IPS-NIHi7 (cell line): Measurements from ENCODE around the gene COA7.

Experiments
- DNase-seq: peaks from one replicate; pipeline ENCODE4 v3.0.0; 2012; ENCODE audit warnings: mixed read lengths; ENCODE audit errors: extremely low spot score

COA7 gene

DNA sequence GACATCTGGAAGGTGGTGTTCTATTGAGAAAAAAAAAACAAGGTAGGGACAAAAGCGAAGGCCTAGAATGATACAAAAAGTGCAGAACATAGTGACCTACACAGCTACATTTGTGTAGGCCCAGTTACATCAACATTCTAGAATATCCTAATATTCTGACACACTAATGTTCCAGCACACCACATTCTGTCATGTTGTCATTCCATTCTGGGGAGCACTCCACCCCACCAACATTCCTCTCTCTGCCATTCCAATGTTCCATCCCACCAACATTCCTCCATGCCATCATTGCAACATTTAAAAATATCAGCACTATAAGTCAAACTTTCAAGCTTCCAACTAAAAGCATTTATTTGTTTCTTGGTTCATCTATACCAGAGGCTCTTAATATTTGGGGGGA lies 28.5 kb downstream of the COA7 start:
- DNase-seq: no peak

DNA sequence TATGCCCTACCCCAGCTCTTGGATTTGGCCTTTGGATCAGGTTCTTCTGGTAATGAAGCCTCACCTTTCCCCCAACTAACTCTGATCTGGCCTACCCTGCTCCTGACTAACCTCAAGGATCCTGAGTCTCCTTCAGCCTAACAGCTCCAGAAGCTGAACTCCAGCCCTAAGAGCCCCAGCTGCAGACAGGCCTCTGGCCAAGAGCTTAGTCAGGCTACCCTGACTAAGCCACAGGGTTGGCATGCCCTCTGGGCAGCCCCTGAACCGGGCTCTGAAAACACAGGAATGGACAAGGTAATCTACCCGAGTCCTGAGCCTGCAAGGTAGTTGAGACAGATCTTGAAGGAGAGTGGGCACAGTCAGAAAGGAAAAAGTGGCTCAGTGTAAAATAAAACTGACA lies 29.4 kb downstream of the COA7 start:
- no peak for DNase-seq

DNA sequence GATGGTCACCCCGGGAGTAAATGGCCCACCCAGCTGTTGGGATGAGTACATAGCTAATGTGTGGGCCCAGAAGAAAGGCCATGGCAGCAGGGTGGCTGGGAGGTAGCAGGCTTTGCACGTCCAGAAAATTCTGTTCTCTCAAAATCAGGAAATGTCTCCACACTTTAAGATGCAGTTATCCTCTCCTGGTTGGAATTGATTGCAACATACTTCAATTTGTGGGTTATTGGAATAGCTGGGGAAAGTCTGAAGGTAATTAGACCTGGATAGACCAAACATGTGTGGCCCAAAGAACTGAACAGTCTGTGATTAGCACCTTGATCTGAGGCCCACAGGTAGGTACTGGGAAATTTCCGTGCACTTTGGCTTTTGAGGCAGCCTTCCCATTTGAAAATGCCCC lies 30.2 kb downstream of the COA7 start:
- DNase-seq: no peak

DNA sequence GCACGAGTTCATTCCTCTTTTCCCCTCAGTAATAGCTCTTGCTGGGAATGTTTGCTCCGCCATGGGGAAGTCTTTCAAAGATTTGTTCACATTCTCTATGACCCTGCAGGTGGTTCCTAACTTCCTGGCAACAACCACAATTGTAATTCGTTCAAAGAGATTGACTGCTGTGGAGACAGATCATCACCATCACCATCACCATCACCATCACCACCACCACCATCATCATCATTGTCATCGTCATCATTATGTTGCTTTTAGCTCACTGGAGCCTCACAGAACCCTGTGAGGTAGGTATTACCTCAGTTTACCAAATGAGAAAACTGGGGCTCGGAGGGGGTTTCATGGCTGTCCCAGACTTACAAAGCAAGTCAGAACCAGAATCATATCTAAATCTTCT lies 30.9 kb downstream of the COA7 start:
- no peak for DNase-seq

DNA sequence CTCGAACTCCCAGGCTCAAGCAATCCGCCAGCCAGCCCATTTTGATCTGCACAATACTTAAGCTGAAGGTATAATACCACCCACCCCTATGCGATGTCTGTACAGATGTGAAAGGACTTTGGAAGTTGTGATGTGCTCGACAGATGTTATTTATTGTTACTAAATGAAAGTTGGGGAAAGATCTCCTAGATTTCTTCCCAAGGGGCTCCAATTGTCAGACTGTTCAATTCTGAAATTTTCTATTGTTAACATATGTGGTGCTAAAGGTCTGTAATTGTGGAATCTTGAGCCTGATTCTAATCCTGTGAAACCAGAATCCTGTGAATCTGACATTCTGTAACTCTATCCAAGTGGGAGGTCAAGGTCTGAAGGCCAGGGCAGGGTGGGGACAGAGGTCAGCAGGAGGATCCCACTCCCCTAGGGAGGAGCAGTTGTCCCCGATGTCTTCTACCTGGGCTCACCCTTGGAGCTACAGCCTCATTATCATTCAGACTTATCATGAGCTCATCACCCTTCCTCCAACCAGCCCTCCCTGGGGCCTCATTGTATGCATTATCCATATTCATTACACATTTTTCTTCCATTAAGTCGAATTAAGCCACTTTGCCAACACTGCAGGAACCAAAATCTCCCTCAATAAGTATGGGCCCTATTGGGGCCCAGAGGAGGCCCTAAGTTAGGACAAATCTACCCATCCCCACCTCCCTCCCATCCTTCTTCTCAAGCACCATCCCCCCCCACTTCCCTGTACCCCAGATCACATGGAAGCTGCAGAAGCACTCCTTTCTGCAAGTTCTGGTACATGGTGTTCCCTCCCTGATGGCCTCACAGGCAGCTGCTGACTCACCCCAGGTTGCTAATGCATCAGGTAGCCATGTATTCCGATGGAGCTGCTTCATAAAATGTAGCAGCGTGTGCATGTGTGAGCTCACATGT lies 32.9 kb downstream of the COA7 start:
- no peak for DNase-seq

DNA sequence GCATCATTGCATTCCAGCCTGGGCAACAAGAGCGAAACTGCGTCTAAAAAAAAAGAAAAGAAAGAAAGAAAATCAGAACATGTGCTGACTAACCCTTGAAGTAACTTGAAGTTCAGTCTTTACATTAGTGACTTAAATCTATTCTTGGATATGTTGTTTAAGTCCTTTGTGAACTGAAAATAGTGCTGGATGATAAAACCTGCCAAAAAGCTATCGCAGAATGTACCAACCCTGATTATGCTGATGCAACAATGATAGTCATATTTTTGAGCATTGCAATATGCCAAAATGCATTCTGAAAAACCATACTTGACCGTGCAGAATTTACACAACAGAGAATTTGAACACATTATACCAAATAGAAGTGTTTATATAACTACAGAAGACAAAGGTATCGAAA lies 34.4 kb downstream of the COA7 start:
- DNase-seq: no peak

DNA sequence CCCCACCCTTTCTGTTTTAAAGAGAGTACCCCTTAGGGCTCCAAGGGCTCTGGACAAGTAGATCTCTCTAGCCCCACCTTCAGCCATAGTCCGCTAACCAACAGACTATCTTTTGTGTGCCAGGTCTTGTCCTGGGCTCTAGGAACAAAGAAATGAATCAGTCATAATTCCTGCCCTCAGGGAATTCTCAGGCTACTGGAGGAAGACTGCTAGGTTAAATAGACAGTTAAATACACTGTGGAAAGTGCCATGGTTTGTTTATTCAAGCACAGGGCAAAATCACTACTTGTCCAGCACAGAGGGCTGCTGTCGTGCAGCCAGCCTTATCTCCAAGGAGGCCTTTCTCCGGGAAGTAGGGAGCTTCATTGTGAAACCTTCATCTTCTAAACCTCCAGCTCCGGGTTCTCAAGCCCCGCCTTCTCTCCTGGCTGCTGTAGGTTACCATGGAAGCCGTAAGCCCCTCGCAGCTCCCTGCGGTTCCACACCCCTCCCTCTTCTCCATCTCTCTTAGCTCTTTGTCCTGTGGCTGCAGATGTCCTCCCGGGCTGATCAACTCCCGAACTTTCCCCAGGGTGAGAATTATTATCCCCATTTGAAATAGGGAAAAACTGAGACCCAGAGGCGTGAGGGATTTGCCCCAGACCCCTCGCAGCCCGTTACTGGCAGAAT lies 35.4 kb downstream of the COA7 start:
- DNase-seq: peak; percentile 86

DNA sequence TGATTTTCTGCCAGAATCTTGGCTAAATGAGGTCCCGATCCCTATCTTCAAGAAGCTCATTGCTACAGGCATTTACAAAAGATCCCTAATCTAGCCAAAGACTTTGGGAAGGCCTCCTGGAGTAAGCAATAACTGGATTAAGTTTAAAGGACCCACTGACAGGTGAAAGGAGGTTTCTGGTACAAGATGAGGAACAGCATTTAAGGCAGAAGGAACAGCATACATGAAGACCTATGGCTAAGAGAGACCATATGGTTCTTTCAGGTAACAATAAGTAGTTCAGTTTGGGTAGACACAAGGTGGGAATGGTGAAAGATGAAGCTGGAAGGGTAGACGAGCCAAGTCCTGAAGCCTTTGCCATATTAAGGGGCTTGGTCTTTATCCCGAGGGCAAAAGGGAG lies 37.3 kb downstream of the COA7 start:
- no peak for DNase-seq

DNA sequence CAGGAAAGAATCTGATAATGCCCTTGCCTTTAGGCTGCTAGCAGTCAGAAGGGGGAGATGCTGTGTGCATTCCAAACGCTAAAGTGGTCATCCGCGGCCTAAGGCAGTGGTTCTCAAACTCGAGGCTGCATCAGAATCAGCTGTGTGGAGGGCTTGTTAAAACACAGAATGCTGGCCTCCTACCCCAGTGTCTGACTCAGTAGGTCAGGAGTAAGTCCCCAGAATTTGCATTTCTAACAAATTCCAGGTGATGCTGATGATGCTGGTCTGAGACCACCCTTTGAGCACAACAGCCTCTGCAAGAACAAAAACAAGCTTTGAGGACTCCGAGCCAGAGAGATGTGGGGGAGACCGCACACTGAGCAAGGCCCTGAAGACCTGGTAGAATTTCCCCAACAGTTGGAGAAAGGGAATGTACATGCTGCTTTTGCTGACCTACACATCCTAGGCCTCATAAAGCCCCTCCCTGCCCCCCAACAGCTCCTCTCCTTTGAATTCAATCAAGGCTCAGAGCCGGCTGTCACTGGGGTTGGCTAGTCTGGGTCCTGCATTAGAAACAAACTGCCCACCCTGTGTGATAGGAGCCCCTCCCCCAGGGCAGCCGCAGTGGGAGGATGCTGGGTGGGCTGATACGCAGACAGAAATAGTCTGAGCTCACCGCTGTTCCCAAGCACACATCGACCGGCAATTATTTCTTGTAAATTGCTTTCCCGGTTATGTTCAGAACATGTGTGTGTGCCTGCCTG lies 38.1 kb downstream of the COA7 start:
- DNase-seq: no peak

DNA sequence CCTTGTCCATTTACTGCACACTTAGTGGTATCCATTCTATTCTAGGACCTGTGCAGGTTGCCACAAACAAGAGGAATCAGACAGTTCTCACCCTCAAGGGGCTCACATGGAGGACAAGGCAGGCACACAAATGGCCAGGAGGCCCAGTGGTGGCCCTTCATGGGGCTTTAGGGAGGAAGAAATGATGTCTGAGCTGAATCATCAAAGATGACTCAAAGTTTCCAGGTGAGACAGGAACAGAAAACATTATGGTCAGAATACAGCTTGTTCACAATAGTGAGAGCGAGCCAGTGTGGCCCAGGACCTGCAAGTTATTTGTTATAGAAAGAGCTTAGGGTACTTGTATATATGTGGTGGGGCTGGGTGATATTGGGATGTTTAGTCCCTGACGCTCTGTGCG lies 38.8 kb downstream of the COA7 start:
- no peak for DNase-seq

DNA sequence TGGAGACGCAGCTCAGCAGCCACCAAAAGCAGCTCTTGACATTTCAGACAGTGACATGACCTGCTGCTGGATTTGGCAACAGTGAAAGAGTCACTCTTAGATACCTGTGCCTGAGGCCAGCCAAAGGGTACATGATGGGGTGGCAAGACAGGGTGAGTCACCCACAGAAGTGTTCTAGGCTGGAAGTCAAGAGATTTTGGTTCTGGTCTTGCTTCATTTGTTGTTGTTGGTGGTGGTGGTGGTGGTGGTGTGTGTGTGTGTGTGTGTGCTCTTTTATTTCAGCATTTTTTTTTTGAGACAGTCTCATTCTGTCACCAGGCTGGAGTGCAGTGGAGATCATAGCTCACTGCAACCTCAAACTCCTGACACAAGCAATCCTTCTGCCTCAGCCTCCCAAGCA lies 39.4 kb downstream of the COA7 start:
- DNase-seq: no peak

DNA sequence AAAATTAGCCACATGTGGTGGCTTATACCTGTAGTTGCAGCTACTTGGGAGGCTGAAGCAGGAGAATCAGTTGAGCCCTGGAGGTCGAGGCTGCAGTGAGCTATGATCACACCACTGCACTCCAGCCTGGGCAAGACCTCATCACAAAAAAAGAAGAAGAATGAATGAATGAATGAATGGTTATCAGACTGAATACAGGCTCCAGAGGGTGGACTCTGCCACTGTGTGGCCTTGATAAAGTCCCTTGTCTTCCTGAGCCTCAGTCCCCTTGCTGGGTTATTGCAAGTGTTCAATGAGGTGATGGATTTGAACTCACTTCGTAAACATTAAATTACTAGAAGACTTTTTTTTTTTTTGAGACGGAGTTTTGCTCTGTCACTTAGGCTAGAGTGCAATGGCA lies 40.4 kb downstream of the COA7 start:
- DNase-seq: no peak

DNA sequence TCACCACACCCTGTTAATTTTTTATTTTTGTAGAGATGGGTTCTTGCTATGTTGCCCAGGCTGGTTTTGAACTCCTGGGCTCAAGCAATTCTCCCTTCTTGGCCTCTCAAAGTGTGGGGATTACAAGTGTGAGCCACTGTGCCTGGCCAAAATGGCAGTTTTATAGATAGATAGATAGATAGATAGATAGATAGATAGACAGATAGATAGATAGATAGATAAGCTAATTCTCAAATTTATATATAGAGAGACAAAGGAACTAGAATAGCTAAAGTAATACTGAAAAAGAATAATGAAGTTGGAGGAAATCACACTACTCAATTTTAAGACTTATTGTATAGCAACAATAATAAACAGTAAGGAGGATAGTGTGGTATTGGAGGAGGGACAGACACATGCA lies 44.1 kb downstream of the COA7 start:
- DNase-seq: no peak

DNA sequence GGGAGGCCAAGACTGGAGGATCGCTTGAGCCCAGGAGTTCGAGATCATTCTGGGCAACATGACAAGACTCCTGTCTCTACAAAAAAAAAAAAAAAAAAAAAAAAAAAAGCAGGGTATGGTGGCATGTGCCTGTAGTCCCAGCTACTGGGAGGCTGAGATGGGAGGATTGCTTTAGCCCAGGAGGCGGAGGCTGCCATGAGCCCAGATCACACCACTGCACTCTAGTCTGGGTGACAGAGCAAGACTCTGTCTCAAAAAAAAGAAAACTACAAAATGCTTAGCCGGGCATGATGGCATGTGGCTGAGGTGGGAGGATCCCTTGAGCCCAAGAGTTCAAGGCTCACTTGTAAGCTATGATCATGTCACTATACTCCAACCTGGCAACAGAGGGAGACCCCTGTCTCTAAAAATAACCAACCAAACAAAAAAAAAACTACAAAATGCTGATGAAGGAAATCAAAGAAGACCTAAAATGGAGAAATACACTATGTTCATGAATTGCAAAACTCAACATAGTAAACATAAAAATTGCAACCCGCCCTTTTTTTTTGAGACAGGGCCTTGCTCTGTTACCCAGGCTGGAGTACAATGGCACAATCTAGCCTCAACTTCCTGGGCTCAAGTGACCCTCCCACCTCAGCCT lies 44.8 kb downstream of the COA7 start:
- DNase-seq: no peak

DNA sequence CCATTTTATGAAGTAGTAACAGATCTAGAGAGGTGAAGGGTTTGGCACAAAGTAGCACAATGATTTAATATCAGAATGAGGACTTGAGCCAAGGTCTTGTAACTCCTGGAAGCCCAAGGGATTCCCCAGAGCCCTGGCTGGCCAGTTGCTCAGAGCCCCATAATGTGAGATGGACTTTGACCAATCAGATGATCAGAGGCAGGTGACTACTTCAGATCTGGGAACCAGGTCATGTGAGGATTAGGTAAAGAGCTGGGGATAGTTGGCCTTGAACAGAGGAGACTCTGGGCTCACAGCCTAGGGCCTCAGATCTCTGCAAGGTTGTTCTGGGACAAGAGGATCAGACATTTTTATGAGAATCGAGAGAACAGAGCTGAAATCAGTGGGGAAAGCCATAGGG lies 46.2 kb downstream of the COA7 start:
- no peak for DNase-seq

DNA sequence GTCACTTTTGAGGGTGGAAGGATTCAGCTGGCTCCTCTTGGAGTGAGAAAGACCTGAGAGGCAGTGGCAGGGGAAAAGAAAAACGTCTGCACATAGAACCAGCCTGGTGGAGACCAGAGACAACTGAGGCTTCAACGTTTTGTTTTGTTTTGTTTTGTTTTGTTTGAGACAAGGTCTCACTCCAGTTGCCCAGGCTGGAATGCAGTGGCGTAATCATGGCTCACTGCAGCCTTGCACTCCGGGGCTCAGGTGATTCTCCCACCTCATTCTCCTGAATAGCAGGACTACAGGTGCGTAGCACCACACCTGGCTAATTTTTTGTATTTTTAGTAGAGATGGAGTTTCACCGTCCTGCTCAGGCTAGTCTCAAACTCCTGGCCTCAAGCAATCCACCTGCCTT lies 52.9 kb downstream of the COA7 start:
- no peak for DNase-seq

DNA sequence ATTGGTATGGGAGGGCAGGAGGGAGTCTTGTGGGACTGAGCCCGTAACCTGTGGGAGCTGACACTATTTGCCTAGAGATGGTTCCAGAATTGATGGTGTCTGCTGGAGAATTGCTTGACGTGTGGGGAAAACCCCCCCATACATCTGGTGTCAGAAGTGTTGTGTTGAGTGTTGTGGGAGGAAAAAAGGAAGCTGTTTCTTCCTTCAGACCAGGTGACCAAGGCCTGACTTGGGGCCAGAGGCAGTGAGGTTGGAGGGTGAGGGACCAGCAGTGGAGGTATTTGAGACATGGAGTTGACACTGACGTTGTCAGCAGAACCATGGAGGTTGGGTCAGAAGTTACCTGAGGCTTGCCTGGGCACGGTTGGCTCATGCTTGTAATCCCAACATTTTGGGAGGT lies 56.8 kb downstream of the COA7 start:
- DNase-seq: no peak

DNA sequence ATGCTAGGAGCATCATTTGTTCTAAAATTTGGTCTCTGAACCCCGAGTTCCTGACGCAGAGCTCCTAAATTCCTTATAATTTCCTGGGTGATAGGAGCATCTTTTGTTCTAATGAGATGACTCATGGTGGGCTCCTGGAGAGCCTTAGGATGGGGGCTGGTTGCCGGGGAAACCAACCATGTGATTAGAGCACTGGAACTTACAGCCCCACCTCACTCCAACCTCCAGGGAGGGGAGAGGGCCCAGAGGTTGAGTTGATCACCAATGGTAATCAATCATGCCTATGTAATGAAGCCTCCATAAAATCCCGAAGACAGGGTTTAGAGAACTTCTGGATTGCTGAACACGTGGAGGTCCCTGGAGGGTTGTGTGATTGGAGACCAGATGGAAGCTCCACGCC lies 57.5 kb downstream of the COA7 start:
- DNase-seq: no peak

DNA sequence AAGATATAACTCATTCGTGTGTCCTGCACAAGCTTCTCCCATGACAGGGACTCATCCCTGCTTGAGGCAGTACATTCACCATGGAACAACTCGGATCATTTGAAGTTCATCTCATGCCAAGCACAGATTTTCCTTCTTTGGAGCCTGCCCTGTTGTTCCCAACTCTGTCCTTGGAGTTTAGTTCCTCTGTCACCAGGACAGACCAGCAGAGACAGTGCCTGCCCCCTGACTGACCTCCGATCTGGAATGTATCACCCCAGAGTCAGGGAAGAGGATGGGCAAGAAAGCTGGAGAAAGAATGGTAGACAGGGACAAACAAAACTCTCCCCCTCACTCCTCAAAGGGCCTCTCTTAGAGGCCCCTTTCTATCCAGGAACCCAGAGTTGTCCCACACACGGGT lies 60.2 kb downstream of the COA7 start:
- DNase-seq: no peak

DNA sequence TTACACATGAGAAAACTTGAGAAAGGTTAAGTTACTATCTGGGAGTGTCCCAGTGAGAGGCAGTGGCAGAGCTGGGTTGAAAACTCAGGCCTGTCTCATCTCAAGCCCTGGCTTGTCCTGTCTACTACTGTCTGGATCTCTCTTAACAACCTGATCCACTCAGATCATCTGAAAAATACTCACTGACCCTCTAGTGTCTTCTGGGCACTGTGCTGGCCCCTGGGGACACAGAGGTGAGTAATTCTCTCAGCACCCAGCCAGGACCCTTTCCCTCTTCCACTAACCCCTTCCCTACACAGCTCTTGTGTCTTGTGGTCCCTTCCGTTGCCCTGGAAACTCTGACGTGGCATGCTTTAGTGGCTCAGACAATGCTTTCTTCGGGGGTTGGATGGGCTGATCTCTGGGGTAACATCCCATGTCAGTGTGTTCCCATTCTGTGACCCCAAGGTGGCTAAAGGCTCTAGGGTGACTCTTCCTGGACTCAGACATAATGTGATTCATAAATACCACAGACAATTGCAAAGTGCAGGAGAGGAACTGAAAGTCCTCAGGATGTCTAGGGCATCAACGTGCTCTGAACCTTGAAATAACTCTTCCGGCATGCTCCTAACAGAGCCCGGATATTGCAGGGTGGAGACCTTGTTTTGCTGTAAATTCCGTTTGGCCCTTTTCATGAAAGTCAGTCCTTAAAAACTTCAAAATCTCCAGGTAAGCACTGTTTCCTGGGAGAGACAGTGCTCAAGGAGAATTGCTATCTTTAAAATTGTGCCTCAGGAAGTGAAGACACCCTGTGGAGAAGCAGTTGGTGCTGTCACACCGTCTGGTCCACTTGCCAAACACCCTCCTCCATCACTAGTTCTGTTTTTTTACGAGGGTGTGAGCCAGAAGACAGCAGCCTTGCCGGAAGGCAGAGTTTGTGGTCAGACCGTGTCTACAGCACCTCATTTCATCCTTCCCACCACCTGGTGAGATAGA lies 61.1 kb downstream of the COA7 start:
- DNase-seq: no peak
